Fibroblast of villous mesenchyme (primary cell): ENCODE results near the gene THSD4. TPM values are rescaled to one million over a fixed set of nuclear protein-coding genes. Genes with fewer than 3 reads are reported as not detected.

ENCODE experiments used
- DNase-seq: peaks from one replicate; pipeline ENCODE4 v3.0.0-alpha.2; 2010; ENCODE audit warnings: low read depth
- H3K4me3 ChIP-seq: 2 replicates; pipeline ENCODE4 v1.5.1; 2011; ENCODE audit warnings: low read depth, mild to moderate bottlenecking, low read length
- total RNA-seq: library from RNA; depleted of rRNA; stranded (reverse); fragments of >200 nt; gene quantifications from 2 replicates; pipeline ENCODE4 v1.2.3, GENCODE V29; 2012
- TF ChIP-seq, protein P1 (sequence below): IDR thresholded peaks from 2 replicates; pipeline ENCODE4 v1.5.1; 2012; ENCODE audit warnings: low read depth, mild to moderate bottlenecking, low read length; ENCODE audit not compliant: insufficient read depth

The THSD4 gene
- total RNA-seq, 1 donor: 76.4 TPM

DNA sequence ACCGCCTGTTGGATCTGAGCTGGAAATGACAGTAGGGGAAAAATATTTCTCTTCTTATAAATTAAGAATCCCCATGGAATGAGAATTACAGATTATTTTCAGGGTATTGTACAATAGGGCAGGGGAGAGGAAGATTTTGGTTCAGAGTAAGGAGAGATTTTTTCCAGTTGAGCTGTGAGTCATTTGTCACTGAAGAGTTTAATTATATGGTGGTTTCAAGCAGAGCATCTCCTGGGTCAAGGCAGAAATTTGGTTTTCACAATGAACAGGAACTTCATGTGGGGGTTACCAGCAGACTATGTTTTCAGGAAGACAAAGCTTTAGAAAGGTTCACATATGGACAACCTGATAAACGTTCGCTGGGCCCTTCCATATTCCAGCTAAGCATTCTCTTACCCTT, 512.3 kb downstream of the THSD4 start:
- peak; percentile 60 for DNase-seq
- no peak overlapping the region for H3K4me3 ChIP-seq
- TF ChIP-seq, protein P1, sequence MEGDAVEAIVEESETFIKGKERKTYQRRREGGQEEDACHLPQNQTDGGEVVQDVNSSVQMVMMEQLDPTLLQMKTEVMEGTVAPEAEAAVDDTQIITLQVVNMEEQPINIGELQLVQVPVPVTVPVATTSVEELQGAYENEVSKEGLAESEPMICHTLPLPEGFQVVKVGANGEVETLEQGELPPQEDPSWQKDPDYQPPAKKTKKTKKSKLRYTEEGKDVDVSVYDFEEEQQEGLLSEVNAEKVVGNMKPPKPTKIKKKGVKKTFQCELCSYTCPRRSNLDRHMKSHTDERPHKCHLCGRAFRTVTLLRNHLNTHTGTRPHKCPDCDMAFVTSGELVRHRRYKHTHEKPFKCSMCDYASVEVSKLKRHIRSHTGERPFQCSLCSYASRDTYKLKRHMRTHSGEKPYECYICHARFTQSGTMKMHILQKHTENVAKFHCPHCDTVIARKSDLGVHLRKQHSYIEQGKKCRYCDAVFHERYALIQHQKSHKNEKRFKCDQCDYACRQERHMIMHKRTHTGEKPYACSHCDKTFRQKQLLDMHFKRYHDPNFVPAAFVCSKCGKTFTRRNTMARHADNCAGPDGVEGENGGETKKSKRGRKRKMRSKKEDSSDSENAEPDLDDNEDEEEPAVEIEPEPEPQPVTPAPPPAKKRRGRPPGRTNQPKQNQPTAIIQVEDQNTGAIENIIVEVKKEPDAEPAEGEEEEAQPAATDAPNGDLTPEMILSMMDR: no peak

DNA sequence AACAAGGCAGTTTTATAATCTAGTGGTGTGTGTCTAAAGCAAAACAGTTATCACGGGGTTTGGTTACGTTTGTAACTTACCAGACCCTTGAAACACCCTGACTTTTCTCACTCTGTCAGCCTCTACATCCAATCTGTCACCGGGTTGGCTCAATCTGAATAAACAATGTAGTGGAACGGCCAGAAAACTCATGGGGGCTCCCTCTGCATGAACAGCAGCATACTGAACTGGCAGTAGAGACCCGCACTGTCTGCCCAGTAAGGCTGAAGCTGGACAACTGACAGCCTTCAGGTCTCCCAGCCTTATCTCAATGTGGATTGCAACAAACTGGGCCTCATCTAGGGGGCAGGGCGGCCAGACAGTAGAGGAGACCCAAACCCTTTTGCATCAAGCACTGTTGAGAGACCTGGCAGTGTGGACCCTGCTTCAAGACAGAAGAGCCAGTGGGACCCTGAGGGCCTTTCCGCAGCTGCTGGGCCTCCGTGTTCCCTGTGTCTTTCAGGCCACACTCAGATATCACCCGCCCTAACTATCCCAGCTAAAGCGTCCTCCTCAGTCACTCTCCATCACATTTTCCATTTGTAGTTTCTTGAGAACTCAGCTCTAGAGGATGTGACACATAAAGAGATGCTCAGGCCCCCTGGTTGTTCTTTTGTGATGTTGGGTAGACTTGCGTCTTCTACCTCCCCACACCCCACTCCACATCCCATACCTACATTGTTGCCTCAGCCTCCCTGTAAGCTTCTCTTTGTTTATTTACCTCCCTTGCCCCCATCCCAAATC, 513.9 kb downstream of the THSD4 start:
- TF ChIP-seq, protein P1: no peak
- H3K4me3 ChIP-seq: no peak overlapping the region
- DNase-seq: peak; percentile 36

DNA sequence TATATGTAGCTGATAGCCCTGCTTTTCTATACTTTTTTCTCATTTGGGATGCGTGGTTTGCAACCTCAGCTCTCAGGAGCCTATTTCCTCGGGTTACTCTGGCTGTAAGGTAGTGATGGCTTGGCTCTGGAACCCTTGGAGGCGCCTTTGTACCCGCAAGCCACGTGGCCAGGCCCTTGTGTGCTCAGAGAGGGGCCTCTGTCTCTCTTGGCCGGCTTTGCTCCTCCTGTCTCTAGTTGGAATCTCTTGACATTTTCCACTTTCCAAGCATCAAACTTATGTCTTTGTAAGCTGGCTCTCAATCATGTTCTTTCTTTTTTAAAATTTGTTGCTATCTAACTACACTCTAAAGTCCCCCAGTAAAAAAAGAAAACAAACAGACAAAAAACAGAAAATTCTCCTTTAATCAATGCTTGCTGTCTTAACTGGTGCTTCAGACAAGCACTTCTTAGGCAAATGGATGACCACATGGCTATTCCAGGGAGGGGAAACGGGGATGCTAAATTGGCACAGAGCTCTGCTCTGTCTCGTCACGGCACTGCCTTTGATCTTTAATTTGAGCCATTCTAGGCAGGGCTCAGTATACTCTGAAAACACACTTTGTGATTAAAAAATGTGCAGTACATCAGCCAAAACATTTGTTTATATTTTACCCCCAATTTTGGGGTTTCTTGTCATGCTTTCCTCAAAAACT, 514.7 kb downstream of the THSD4 start:
- TF ChIP-seq, protein P1: no peak
- no peak for DNase-seq

DNA sequence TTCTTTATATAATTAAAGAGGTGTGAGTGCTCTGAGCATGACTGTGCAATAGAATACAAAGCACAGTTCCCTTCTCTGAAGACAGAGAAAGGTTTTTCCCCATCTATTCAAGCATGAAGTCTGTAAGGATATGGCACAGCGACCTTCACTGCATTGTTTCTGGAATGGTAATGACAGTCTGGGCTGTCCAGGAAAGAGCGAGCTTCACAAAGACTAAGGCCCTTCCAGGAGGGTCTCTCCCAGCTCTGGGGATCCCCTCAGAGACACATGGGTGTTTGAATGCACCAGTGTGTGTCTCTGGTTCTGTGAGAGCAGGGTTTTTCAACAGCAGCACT, 515.2 kb downstream of the THSD4 start:
- no peak overlapping the region for H3K4me3 ChIP-seq
- no peak for DNase-seq
- TF ChIP-seq, protein P1: no peak

More for the DNA sequence above, 514.7 kb downstream of the THSD4 start:
- H3K4me3 ChIP-seq: no peak overlapping the region

DNA sequence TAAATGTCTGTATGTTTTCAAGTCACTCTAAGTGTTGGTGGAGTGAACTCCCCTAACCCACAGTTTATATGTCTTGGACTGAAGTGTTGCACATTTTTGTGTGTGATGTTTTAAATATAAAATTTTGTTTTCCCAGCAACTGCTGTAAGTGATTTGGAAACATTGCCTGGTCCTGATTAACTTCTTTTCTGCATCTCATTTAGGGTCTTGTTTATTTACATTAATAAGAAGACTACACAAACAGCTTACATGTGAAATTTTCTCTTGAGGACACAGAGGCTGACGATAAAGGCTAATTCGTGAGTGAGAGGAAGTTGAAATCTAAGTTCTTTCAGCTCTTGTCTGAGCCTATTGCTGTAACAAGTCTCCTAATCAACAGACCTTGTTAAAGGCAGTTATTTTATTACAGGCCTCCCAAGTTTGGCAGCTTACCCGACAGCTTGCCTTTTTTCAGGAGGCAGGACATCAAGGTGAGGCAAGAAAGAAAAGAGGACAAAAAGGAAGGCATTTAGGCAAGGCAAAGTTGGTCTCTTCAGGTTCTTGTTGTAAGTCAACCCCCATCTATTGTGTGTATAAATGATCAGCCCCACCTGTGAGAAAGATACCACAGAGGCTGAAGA, 517.4 kb downstream of the THSD4 start:
- DNase-seq: peak; percentile 79
- TF ChIP-seq, protein P1: no peak
- no peak overlapping the region for H3K4me3 ChIP-seq

DNA sequence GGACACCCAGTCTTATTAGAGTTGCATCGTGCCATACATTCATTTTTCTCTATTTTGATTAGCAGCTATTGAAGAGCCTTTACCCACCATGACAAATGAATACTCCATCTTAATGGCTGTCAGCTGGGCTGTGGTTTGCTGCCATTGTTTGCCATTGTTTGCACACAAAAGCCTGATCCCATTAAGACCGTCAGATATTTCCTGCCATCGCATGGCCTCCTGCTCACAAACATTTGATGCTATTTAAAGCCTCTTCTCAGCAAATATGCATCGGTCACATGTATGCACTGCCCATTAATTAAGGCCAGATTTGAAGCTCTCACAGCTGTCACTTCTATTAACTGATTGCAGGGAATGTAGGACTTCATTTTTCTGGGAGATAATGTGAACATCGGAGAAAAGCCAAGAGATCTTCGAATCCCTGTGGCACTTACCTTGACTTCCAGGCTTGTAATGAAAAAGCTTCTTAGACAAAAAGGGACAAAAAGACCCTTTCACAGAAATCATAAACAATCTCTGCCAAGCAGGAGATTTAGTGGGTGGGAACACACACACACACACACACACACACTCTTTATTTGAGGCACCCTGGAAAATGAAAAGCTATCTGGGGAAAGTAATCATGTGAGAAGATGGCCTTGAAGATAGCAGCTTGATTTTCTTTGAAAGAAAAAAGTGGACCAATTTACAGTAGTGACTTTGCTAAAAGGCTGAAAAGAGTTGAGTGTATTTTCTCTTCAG, 519.7 kb downstream of the THSD4 start:
- peak; percentile 23 for DNase-seq
- TF ChIP-seq, protein P1: no peak
- H3K4me3 ChIP-seq: no peak overlapping the region
